H9 (cell line): ENCODE data around the gene SMTNL2. TPM values are rescaled to one million over a fixed set of nuclear protein-coding genes. Genes with fewer than 3 reads are reported as not detected.

Source experiments
- DNase-seq: peaks from one replicate; pipeline ENCODE4 v3.0.0-alpha.2; 2017
- H2AFZ ChIP-seq: one replicate; pipeline ENCODE4 v1.6.1; 2013; ENCODE audit warnings: mild to moderate bottlenecking, low read length, control low read depth, moderate library complexity
- H2AK5ac ChIP-seq: 2 replicates; pipeline ENCODE4 v1.6.1; 2013; ENCODE audit warnings: low read length, control low read depth, mixed read lengths; ENCODE audit not compliant: insufficient read length
- H2BK120ac ChIP-seq: one replicate; pipeline ENCODE4 v1.6.1; 2013; ENCODE audit warnings: low read depth, mild to moderate bottlenecking, low read length, control low read depth, inconsistent platforms; ENCODE audit not compliant: poor library complexity, severe bottlenecking
- H2BK12ac ChIP-seq: 2 replicates; pipeline ENCODE4 v1.6.1; 2013; ENCODE audit warnings: low read length, control low read depth, mixed read lengths, low read depth; ENCODE audit not compliant: insufficient read length
- H2BK15ac ChIP-seq: 2 replicates; pipeline ENCODE4 v1.6.1; 2013; ENCODE audit warnings: low read depth, low read length, control low read depth
- H2BK20ac ChIP-seq: one replicate; pipeline ENCODE4 v1.6.1; 2013; ENCODE audit warnings: low read depth, mild to moderate bottlenecking, low read length, control low read depth, inconsistent platforms; ENCODE audit not compliant: poor library complexity, severe bottlenecking
- H2BK5ac ChIP-seq: 2 replicates; pipeline ENCODE4 v1.6.1; 2013; ENCODE audit warnings: low read length, control low read depth, mixed read lengths; ENCODE audit not compliant: insufficient read length
- H3K14ac ChIP-seq: 2 replicates; pipeline ENCODE4 v1.6.1; 2013; ENCODE audit warnings: low read length, control low read depth; ENCODE audit not compliant: insufficient read depth
- H3K18ac ChIP-seq: 2 replicates; pipeline ENCODE4 v1.6.1; 2013; ENCODE audit warnings: low read depth, mild to moderate bottlenecking, mixed read lengths, low read length, control low read depth; ENCODE audit not compliant: insufficient read length
- H3K23ac ChIP-seq: 2 replicates; pipeline ENCODE4 v1.6.1; 2013; ENCODE audit warnings: low read length, control low read depth, mixed read lengths, low read depth; ENCODE audit not compliant: insufficient read length
- H3K23me2 ChIP-seq: 2 replicates; pipeline ENCODE4 v1.6.1; 2013; ENCODE audit warnings: low read depth, mild to moderate bottlenecking, mixed read lengths, low read length, control low read depth; ENCODE audit not compliant: insufficient read length, poor library complexity, severe bottlenecking
- H3K27ac ChIP-seq: 2 replicates; pipeline ENCODE4 v1.5.1; 2013; ENCODE audit warnings: low read length, control low read depth, mixed read lengths, low read depth; ENCODE audit not compliant: insufficient read length
- H3K27me3 ChIP-seq: 2 replicates; pipeline ENCODE4 v1.6.1; 2013; ENCODE audit warnings: low read length, control low read depth, inconsistent platforms; ENCODE audit not compliant: insufficient read depth
- H3K4ac ChIP-seq: 2 replicates; pipeline ENCODE4 v1.6.1; 2013; ENCODE audit warnings: low read depth, mild to moderate bottlenecking, control low read depth, inconsistent platforms, low read length, moderate library complexity
- H3K4me1 ChIP-seq: 2 replicates; pipeline ENCODE4 v1.6.1; 2013; ENCODE audit warnings: low read length, control low read depth, inconsistent platforms; ENCODE audit not compliant: insufficient read depth
- H3K4me2 ChIP-seq: 2 replicates; pipeline ENCODE4 v1.6.1; 2013; ENCODE audit warnings: low read length, control low read depth, mixed read lengths; ENCODE audit not compliant: insufficient read length, insufficient read depth
- H3K56ac ChIP-seq: 2 replicates; pipeline ENCODE4 v1.6.1; 2013; ENCODE audit warnings: low read depth, mild to moderate bottlenecking, mixed read lengths, low read length, control low read depth; ENCODE audit not compliant: insufficient read length
- H3K79me1 ChIP-seq: 2 replicates; pipeline ENCODE4 v1.6.1; 2013; ENCODE audit warnings: low read depth, mild to moderate bottlenecking, moderate library complexity, low read length, control low read depth, inconsistent platforms; ENCODE audit not compliant: insufficient read depth, poor library complexity, severe bottlenecking
- H3K79me2 ChIP-seq: 2 replicates; pipeline ENCODE4 v1.6.1; 2013; ENCODE audit warnings: low read length, control low read depth, inconsistent platforms; ENCODE audit not compliant: insufficient read depth
- H3K9ac ChIP-seq: 2 replicates; pipeline ENCODE4 v1.6.1; 2013; ENCODE audit warnings: low read length, control low read depth, mixed read lengths; ENCODE audit not compliant: insufficient read length; ENCODE audit errors: extremely low read depth
- H3K9me3 ChIP-seq: one replicate; pipeline ENCODE4 v1.6.1; 2013; ENCODE audit warnings: low read depth, low read length, inconsistent platforms; ENCODE audit not compliant: control insufficient read depth
- H3T11ph ChIP-seq: one replicate; pipeline ENCODE4 v1.6.1; 2013; ENCODE audit warnings: mild to moderate bottlenecking, low read length, control low read depth, inconsistent platforms
- H4K20me1 ChIP-seq: one replicate; pipeline ENCODE4 v1.6.1; 2013; ENCODE audit not compliant: control insufficient read depth, insufficient read length, insufficient read depth
- H4K5ac ChIP-seq: 2 replicates; pipeline ENCODE4 v1.6.1; 2013; ENCODE audit warnings: low read depth, mild to moderate bottlenecking, mixed read lengths, low read length, control low read depth; ENCODE audit not compliant: insufficient read length
- H4K8ac ChIP-seq: replicated peaks from 2 replicates; pipeline ENCODE4 v1.6.1; 2013; ENCODE audit warnings: low read length, control low read depth, mixed read lengths, low read depth; ENCODE audit not compliant: insufficient read length
- H4K91ac ChIP-seq: 2 replicates; pipeline ENCODE4 v1.6.1; 2013; ENCODE audit warnings: low read depth, mild to moderate bottlenecking, moderate library complexity, mixed read lengths, low read length, control low read depth; ENCODE audit not compliant: insufficient read length
- H3K27ac Mint-ChIP-seq, 3 experiments: 2 replicates in 2 of 3; 3 replicates in 1 of 3; pipeline ENCODE4 v1.8.0; 2020 to 2021; ENCODE audit warnings: mixed read lengths in 3 of 3, mild to moderate bottlenecking in 1 of 3, moderate library complexity in 1 of 3
- H3K27me3 Mint-ChIP-seq: 2 replicates; pipeline ENCODE4 v1.8.0; 2021; ENCODE audit warnings: low read depth, mild to moderate bottlenecking, moderate library complexity, mixed read lengths
- H3K36me3 Mint-ChIP-seq, 3 experiments: 2 replicates in 2 of 3; 3 replicates in 1 of 3; pipeline ENCODE4 v1.8.0; 2020 to 2021; ENCODE audit warnings: low read depth in 3 of 3, mixed read lengths in 3 of 3; ENCODE audit not compliant: insufficient read depth in 1 of 3
- H3K4me1 Mint-ChIP-seq, 2 experiments: 2 replicates each; pipeline ENCODE4 v1.8.0; 2020; ENCODE audit warnings: mixed read lengths in 2 of 2
- H3K4me3 Mint-ChIP-seq, 2 experiments: 2 replicates in 1 of 2; 3 replicates in 1 of 2; pipeline ENCODE4 v1.8.0; 2020 to 2021; ENCODE audit warnings: mild to moderate bottlenecking in 2 of 2, mixed read lengths in 2 of 2, moderate library complexity in 1 of 2
- H3K9me3 Mint-ChIP-seq, 2 experiments: 2 replicates in 1 of 2; 3 replicates in 1 of 2; pipeline ENCODE4 v1.8.0; 2020; ENCODE audit warnings: mild to moderate bottlenecking in 2 of 2, mixed read lengths in 2 of 2, moderate library complexity in 1 of 2
- WGBS: extraction: QIAGEN DNeasy Blood & Tissue Kit; methylation state at CpG from one replicate; pipeline ENCODE4 v1.1.7; 2013; ENCODE audit warnings: missing lambda C conversion rate, low lambda C conversion rate, mixed read lengths; ENCODE audit not compliant: insufficient read length; ENCODE audit errors: extremely low coverage; 5-methylcytosine and 5-hydroxymethylcytosine counted together
- total RNA-seq: library from RNA; stranded (reverse); gene quantifications from 2 replicates; pipeline ENCODE4 v1.2.1, GENCODE V29; 2021
- TF ChIP-seq, protein P1 (sequence below): fragments of 200-600 bp; sonication (generic); conservative IDR thresholded peaks from 3 replicates; pipeline ENCODE4 v1.8.0; 2021; ENCODE audit warnings: antibody characterized with exemption, mild to moderate bottlenecking

SMTNL2 gene
- total RNA-seq, 1 experiment from 2014 or later: 0.77 TPM

DNA sequence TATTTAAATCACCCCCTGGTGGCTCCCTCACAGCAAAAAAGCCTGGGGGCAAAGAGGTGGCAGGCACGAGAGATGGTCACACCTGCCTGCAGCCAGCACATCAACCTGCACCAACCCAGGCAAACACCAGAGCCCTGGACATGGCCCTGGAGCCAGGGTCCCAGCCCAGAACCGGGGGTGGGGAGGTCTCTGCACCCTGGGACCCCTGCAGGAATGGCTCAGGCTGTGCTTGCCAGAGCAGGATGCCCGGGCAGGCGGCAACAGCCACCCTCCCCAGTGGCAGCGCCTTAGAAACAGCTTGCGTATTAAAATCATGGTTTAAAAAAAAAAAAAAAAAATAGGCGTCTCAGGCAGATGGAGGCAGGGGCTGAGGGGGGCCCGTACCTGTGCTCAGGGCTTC is 45.3 kb upstream of the SMTNL2 start:
- H3K23ac ChIP-seq: no peak overlapping the region
- no peak overlapping the region for H4K8ac ChIP-seq
- H4K91ac ChIP-seq: no peak overlapping the region
- H3K4me1 ChIP-seq: no peaks in the 10 kb centered on the region; the same call in 1 of the 2 replicates
- H3K27me3 ChIP-seq: no peaks in the 10 kb centered on the region
- no peak overlapping the region for H2AFZ ChIP-seq
- Mint-ChIP-seq H3K27ac (no peak overlapping the region), H3K4me1 (peaks cover 19 to 20% of the 10 kb centered on the region in 2 experiments), H3K4me3 (no peak overlapping the region), H3K27me3 (peaks cover 12% of the 10 kb centered on the region), H3K9me3 (no peaks in the 10 kb centered on the region), H3K36me3 (peaks cover 19 to 64% (median 39%) of the 10 kb centered on the region in 3 experiments)
- no peak overlapping the region for H2BK12ac ChIP-seq
- H3K18ac ChIP-seq: no peak overlapping the region
- no peak overlapping the region for H3T11ph ChIP-seq
- no peaks in the 10 kb centered on the region for H3K9me3 ChIP-seq
- WGBS: no CpG with 5 or more reads among the region's 8 CpGs
- H3K4me2 ChIP-seq: no peak overlapping the region
- DNase-seq: no peak
- H3K27ac ChIP-seq: no peak overlapping the region
- H3K79me2 ChIP-seq: no peaks in the 10 kb centered on the region
- H2AK5ac ChIP-seq: no peak overlapping the region
- no peak overlapping the region for H2BK15ac ChIP-seq
- H2BK5ac ChIP-seq: no peak overlapping the region
- H2BK20ac ChIP-seq: no peak overlapping the region
- no peak overlapping the region for H3K4ac ChIP-seq
- no peaks in the 10 kb centered on the region for H3K23me2 ChIP-seq
- peaks cover 5% of the 10 kb centered on the region for H4K20me1 ChIP-seq
- H4K5ac ChIP-seq: no peak overlapping the region
- no peak overlapping the region for H2BK120ac ChIP-seq
- no peak overlapping the region for H3K14ac ChIP-seq
- no peaks in the 10 kb centered on the region for H3K79me1 ChIP-seq
- H3K56ac ChIP-seq: no peak overlapping the region
- H3K9ac ChIP-seq: no peak overlapping the region
- TF ChIP-seq, protein P1, sequence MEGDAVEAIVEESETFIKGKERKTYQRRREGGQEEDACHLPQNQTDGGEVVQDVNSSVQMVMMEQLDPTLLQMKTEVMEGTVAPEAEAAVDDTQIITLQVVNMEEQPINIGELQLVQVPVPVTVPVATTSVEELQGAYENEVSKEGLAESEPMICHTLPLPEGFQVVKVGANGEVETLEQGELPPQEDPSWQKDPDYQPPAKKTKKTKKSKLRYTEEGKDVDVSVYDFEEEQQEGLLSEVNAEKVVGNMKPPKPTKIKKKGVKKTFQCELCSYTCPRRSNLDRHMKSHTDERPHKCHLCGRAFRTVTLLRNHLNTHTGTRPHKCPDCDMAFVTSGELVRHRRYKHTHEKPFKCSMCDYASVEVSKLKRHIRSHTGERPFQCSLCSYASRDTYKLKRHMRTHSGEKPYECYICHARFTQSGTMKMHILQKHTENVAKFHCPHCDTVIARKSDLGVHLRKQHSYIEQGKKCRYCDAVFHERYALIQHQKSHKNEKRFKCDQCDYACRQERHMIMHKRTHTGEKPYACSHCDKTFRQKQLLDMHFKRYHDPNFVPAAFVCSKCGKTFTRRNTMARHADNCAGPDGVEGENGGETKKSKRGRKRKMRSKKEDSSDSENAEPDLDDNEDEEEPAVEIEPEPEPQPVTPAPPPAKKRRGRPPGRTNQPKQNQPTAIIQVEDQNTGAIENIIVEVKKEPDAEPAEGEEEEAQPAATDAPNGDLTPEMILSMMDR: no peak
